Ishikawa (cell line): ENCODE results near the gene PPRC1.

Experiments used
- CEBPB ChIP-seq: IDR thresholded peaks from 2 replicates; pipeline ENCODE4 v1.6.1; 2012
- CREB1 ChIP-seq: IDR thresholded peaks from 2 replicates; pipeline ENCODE4 v1.6.1; 2012; ENCODE audit warnings: low read depth
- EGR1 ChIP-seq: IDR thresholded peaks from 2 replicates; pipeline ENCODE4 v1.6.1; 2012
- EP300 ChIP-seq: IDR thresholded peaks from 2 replicates; pipeline ENCODE4 v1.6.1; 2012; ENCODE audit warnings: borderline replicate concordance
- FOXM1 ChIP-seq: IDR thresholded peaks from 2 replicates; pipeline ENCODE4 v1.6.1; 2012; ENCODE audit warnings: low read depth, borderline replicate concordance
- MAX ChIP-seq: IDR thresholded peaks from 2 replicates; pipeline ENCODE4 v1.6.1; 2012
- NFIC ChIP-seq: IDR thresholded peaks from 2 replicates; pipeline ENCODE4 v1.6.1; 2012
- RAD21 ChIP-seq: IDR thresholded peaks from 2 replicates; pipeline ENCODE4 v1.6.1; 2012; ENCODE audit warnings: low read depth
- REST ChIP-seq: IDR thresholded peaks from 2 replicates; pipeline ENCODE4 v1.6.1; 2012; ENCODE audit warnings: low read depth, mild to moderate bottlenecking
- TAF1 ChIP-seq: IDR thresholded peaks from 2 replicates; pipeline ENCODE4 v1.6.1; 2012; ENCODE audit warnings: low read depth, mild to moderate bottlenecking
- TCF12 ChIP-seq: IDR thresholded peaks from 2 replicates; pipeline ENCODE4 v1.6.1; 2012; ENCODE audit warnings: low read depth
- TEAD4 ChIP-seq: IDR thresholded peaks from 2 replicates; pipeline ENCODE4 v1.6.1; 2012
- USF1 ChIP-seq: IDR thresholded peaks from 2 replicates; pipeline ENCODE4 v1.6.1; 2012
- YY1 ChIP-seq: IDR thresholded peaks from 2 replicates; pipeline ENCODE4 v1.6.1; 2012; ENCODE audit warnings: low read depth
- ZBTB7A ChIP-seq: IDR thresholded peaks from 2 replicates; pipeline ENCODE4 v1.6.1; 2012; ENCODE audit warnings: low read depth

PPRC1 gene

GRCh38 chr10:102152545-102152890, 19.7 kb downstream of the PPRC1 start:
- TF ChIP-seq YY1 (no peak), USF1 (no peak), MAX (peak; percentile 98), TEAD4 (no peak), TAF1 (0 out of 2 replicates have a peak, but pooled peaks have one; percentile 13), EGR1 (no peak), CREB1 (no peak), ZBTB7A (peak; percentile 53; the same call in 1 of the 2 replicates)

- TF ChIP-seq YY1 (no peak), EP300 (no peak), RAD21 (no peak), EGR1 (no peak), TAF1 (no peak), MAX (no peak)
These were observed 20.3 kb downstream of the PPRC1 start for GRCh38 chr10:102153093-102153620.

- TF ChIP-seq REST, result no peak
These were observed 21.8 kb downstream of the PPRC1 start for GRCh38 chr10:102154466-102155116.

GRCh38 chr10:102157224-102157623, 24.4 kb downstream of the PPRC1 start:
- TF ChIP-seq TEAD4 (no peak), ZBTB7A (no peak), TAF1 (no peak), FOXM1 (no peak), RAD21 (no peak)

GRCh38 chr10:102159051-102159597, 26.3 kb downstream of the PPRC1 start:
- TF ChIP-seq FOXM1 (no peak), TAF1 (no peak)

- no peak for TF ChIP-seq ZBTB7A
- no peak for TF ChIP-seq EGR1
- TF ChIP-seq TAF1, result no peak
- no peak for TF ChIP-seq FOXM1
- TF ChIP-seq MAX, result no peak
- TF ChIP-seq TCF12, result no peak
- TF ChIP-seq CREB1, result no peak
- no peak for TF ChIP-seq NFIC
- TF ChIP-seq REST, result no peak
- TF ChIP-seq EP300, result no peak
- TF ChIP-seq USF1, result no peak
- TF ChIP-seq CEBPB, result no peak
- TF ChIP-seq RAD21, result no peak
- TF ChIP-seq TEAD4, result no peak
- no peak for TF ChIP-seq YY1
These were observed 27.0 kb downstream of the PPRC1 start for GRCh38 chr10:102159831-102160230.
